Gastroesophageal sphincter (tissue), 3 donors: ENCODE data around the gene FAHD2B.
A peak's percentile ranks its signal among the peaks of the same experiment; 100 is the strongest.
"Not testable (repeated sequence)": the region's sequence is repeated elsewhere in the genome, so short reads cannot be mapped to it uniquely, and the experiment has no call there.

Experiments used
- EP300 ChIP-seq: sonication (generic); formaldehyde crosslinking; IDR thresholded peaks from one replicate; pipeline ENCODE4 v1.6.1; 2017; ENCODE audit warnings: antibody characterized with exemption, mild to moderate bottlenecking
- POLR2A ChIP-seq, 2 donors: fragments of 450-650 bp; IDR thresholded peaks; one replicate each; pipeline ENCODE4 v1.6.1; 2017; ENCODE audit warnings: antibody characterized with exemption in 2 of 2, mild to moderate bottlenecking in 2 of 2, moderate library complexity in 1 of 2
- POLR2AphosphoS5 ChIP-seq: sonication (generic); formaldehyde crosslinking; IDR thresholded peaks from one replicate; pipeline ENCODE4 v1.6.1; 2017; ENCODE audit warnings: antibody characterized with exemption
- TF ChIP-seq, protein P1 (sequence below), 4 experiments: fragments of 200-600 bp in 2 of 4; fragments of 450-650 bp in 2 of 4; sonication (generic) in 1 of 4; IDR thresholded peaks; one replicate each; pipeline ENCODE4 v1.5.1; 2017 to 2019; ENCODE audit warnings: antibody characterized with exemption in 4 of 4, mild to moderate bottlenecking in 2 of 4, moderate library complexity in 2 of 4

GRCh38 chr2:97113050-97113881 is 18.6 kb upstream of the FAHD2B start, which contains the start of gene ANKRD36:
- TF ChIP-seq, protein P1, sequence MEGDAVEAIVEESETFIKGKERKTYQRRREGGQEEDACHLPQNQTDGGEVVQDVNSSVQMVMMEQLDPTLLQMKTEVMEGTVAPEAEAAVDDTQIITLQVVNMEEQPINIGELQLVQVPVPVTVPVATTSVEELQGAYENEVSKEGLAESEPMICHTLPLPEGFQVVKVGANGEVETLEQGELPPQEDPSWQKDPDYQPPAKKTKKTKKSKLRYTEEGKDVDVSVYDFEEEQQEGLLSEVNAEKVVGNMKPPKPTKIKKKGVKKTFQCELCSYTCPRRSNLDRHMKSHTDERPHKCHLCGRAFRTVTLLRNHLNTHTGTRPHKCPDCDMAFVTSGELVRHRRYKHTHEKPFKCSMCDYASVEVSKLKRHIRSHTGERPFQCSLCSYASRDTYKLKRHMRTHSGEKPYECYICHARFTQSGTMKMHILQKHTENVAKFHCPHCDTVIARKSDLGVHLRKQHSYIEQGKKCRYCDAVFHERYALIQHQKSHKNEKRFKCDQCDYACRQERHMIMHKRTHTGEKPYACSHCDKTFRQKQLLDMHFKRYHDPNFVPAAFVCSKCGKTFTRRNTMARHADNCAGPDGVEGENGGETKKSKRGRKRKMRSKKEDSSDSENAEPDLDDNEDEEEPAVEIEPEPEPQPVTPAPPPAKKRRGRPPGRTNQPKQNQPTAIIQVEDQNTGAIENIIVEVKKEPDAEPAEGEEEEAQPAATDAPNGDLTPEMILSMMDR (IDR thresholded peaks at IDR 0.05) = peak; percentile 35 to 70 (median 70)
- TF ChIP-seq EP300 = not testable (repeated sequence)
- TF ChIP-seq POLR2A (IDR thresholded peaks at IDR 0.05) (peak in 1 of 2 donors; percentile 30), POLR2AphosphoS5 (peak; percentile 18)
